OCI-LY1 (cell line): ENCODE data around the gene PATJ.

Source experiments
- CTCF ChIP-seq: fragments of 200-600 bp; sonication (generic), shearing (Covaris generic); IDR thresholded peaks from 2 replicates; pipeline ENCODE4 v1.5.1; 2017; ENCODE audit warnings: mild to moderate bottlenecking, antibody characterized with exemption, low read length, moderate library complexity, mixed read lengths
- EZH2 ChIP-seq: fragments of 200-600 bp; sonication (generic), shearing (Covaris generic); IDR thresholded peaks from 2 replicates; pipeline ENCODE4 v1.8.0; 2017; ENCODE audit warnings: borderline replicate concordance, mixed run types, mild to moderate bottlenecking, antibody characterized with exemption, low read length, moderate library complexity, mixed read lengths

GRCh38 chr1:61709908-61710289, 32.4 kb upstream of the PATJ start:
- no peak for TF ChIP-seq CTCF
- no peak for TF ChIP-seq EZH2
